NCI-H146 (cell line): ENCODE data around the gene FBXL2.
A peak's percentile ranks its signal among the peaks of the same experiment; 100 is the strongest.

Experiments used
- DNase-seq: peaks from one replicate; lab custom pipeline; 2025; lab: John Stamatoyannopoulos, UW

The FBXL2 gene

GRCh38 chr3:33277193-33277882, at the start of gene FBXL2:
Gene FBXL2 (plus strand): TSS chr3:33277442. CDS start chr3:33277513, 71 bp downstream.
- DNase-seq = peak; percentile 90

DNA sequence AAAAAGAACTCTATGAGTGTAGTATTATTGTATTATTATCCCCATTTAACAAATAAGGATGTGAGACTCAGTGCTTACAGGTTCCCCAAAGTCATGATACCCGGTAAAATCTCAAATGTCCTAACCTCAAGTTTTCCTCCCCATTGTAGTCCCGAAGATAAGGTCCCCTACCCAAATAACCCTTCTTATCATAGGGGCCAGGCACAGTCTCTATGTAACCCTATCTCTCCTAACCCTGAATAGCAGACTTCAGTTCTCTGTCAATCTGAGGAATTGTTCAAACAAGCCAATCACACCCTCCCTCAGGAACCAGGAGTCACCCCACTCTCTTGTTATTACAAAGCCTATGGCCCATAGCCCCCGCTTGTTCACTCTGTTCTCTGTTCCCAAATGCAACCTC, 48.2 kb upstream of the FBXL2 start:
- no peak for DNase-seq

DNA sequence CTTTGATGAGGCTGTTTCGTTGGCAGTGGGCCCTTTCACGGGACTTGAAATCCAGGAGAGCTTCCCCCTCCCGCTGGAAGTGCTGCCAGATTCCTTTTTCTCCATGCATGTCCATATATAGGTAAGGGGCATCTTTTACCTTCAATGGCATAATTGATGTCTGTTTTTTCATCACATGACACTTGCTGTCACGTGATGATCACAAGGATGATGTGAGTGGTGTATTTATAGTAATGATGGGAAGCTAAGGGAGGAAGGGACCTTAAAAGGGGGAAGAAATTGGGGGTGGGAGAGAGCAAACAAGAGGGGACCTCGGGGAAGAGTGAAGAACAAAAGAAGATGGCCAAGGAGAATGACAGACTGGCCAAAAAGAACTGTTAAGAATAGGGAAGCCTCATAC, 47.3 kb upstream of the FBXL2 start:
- no peak for DNase-seq

- no peak for DNase-seq
These were observed 45.3 kb upstream of the FBXL2 start for GRCh38 chr3:33231756-33232465.

DNA sequence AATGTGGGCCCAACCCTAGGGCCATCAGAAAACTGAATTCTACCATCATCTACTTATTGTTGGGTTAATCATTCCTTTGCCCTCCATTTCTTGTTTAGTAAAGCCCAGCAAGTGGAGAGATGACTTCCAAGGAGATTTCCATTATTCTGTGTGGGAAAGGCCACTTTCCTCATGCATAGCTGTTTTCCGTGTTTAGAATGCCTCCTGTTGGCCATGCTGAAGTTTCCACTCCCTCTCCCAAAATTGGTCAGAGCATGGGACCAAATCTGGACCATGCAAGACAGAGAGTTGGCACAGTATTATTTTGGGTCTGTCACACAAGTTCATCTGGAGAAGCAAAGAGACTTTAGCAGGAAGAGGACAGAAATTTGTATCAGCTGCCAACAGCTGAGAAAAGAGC, 43.4 kb upstream of the FBXL2 start:
- no peak for DNase-seq

GRCh38 chr3:33236005-33236404, 41.2 kb upstream of the FBXL2 start:
- DNase-seq = no peak

DNA sequence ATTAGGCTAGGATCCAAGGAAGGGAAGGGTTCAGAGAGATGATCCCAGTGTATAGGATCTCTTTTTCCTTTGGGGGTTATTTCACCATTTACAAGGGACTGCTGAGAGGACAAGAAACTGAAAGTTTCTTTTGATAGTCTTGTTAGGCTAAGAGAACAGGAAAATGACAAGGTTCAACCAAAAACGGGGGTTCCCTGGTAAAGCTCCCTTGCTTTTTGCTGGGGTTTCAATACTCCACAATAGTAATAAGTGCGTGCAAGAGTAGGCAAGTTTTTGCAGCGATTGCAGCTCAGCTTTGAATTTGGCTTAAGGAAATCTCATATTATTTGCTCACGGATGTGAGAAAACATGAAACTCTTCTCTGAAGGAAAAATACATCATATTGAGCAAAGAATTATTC, 39.8 kb upstream of the FBXL2 start:
- DNase-seq = no peak

DNA sequence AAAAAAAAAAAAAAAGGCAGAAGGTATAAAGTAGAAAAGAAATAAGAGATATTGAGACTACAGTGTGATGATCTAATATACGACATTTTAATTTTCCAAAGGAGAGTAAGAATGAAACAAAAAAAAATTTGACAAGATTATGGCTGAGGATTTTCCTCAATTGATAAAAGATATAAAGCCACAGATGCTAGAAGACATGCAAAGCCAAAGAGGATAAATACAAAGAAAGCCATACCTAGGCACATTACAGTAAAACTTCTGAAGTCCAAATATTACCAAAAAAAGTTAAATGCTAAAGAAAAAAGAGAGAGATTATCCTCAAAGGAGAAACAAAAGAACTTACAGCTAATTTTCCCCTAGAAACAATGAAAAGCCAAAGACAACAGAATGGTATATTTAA, 38.3 kb upstream of the FBXL2 start:
- no peak for DNase-seq

GRCh38 chr3:33240261-33240660, 37.0 kb upstream of the FBXL2 start:
- DNase-seq = no peak

- DNase-seq = no peak
These were observed 30.5 kb upstream of the FBXL2 start for GRCh38 chr3:33246786-33247185.

- DNase-seq = no peak
These were observed 26.5 kb upstream of the FBXL2 start for GRCh38 chr3:33250712-33251111.

DNA sequence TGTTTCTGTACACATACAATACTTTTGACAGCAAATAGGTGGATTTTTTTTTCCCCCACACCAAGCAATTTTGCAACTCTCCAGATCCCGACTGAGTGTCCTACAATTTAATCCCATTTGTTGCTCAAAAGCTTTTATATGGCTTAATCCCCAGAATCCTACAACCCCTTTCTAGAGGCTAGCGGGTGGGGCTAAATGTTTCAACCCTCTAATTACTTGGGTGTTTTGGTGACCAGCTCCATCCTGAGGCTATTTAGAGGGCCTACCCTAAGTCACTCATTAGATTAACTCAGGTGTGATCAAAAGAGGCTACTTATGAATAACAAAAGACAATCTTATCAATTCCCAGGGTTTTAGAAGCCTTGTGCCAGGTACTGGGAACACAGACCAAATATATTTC, 21.0 kb upstream of the FBXL2 start:
- no peak for DNase-seq

DNA sequence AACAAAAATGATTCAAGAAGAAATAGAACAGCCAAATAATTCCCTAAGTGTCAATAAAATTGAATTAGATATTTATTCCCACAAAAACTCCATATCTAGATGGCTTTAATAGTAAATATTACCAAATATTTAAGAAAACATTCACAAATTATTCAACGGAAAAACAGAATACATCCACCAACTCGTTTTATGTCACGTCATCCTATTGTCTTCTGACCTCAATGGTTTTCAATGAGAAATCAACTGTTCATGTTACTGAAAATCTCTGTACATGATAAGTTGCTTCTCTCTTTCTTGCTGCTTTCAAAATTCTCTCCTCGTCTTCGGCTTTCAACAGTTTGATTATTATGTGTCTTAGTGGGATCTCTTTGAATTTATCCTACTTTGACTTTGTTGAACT, 17.1 kb upstream of the FBXL2 start:
- DNase-seq = no peak

GRCh38 chr3:33269385-33269784, 7.9 kb upstream of the FBXL2 start:
- DNase-seq = no peak

DNA sequence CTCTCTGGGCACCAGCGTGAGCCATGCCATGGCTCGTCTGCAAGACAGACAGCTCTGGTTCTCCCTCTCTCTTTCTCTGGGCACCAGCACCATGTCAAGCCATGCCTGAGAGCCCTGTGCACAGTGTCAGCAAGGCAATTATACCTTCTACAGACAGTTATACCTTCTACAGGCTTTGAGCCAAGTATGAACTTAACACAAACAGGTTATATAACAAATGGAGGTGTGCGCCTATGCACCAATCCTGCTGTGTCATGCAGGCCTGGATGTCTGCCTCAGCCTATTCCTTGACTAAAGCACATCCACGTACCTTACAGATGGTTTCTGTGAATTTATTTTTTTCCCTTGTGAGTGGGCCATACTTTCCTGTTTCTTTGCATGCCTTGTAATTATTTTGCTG, 5.9 kb upstream of the FBXL2 start:
- DNase-seq = no peak

- DNase-seq = no peak
These were observed 3.6 kb upstream of the FBXL2 start for GRCh38 chr3:33273628-33274027.

DNA sequence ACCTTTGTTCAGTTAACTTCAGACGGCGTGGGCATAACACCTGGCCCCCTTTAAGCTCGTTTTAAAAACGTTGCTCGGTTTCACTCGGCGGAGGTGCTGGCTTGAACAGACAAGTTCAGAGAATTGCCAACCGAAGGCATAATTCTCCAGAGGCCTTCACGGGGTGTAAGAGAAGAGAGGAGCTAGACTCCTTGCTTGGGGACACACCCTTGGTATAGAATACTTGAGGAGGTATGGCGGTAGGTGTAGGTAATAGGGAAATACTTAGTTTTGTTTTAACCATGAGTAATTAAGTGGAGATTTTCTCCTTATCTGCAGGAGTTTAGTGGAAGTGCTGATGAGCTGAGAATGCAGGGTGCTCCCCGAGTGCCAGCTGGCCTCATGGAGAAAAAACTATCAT, 921 bp downstream of the FBXL2 start:
- peak; percentile 29 for DNase-seq

GRCh38 chr3:33287672-33288282, 10.5 kb downstream of the FBXL2 start:
- DNase-seq = no peak

GRCh38 chr3:33299395-33300081, 22.3 kb downstream of the FBXL2 start:
- DNase-seq = no peak

- DNase-seq = no peak
These were observed 35.1 kb downstream of the FBXL2 start for GRCh38 chr3:33312361-33312760.

DNA sequence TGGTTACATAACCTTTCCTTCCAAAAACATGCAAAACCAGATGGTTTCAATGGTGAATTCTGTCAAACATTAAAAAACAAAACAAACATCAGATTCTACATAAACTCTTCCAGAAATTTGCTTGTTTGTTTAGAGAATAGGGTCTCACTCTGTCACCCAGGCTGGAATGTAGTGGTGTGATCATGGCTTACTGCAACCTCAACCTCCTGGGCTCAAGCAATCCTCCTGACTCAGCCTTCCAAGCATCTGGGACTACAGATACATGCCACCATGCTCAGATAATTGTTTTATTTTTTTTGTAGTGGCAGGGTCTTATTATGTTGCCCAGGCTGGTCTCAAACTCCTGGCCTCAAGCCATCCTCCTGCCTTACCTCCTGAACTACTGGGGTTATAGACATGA, 36.1 kb downstream of the FBXL2 start:
- no peak for DNase-seq

DNA sequence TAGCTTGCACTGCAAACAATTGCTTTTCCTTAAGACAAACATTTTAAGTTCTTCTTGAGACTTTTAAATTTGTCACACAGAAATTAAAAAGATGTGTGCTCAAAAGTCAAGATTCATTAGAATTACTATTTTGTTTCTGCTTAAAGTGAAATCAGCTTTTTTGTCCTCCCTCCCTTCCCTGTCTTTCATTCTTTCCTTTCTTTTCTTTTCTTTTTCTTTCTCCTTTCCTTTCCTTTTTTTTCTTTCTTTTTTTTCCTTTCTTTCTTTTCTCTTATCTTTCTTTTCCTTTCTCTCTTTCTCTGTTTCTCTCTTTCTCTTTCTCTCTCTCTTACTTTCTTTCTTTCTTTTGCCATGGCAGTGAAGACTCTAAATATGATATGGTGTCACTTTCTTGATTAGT, 37.8 kb downstream of the FBXL2 start:
- no peak for DNase-seq

- no peak for DNase-seq
These were observed 38.6 kb downstream of the FBXL2 start for GRCh38 chr3:33315826-33316225.
